Skin epidermis (tissue), 12 donors: ENCODE results near the gene CMC2.

Source experiments
- H3K27ac ChIP-seq, 21 experiments: fragments of 200-600 bp; sonication (generic) in 11 of 21; one replicate each; pipeline ENCODE4 v1.5.0; 2020; ENCODE audit warnings: mild to moderate bottlenecking in 3 of 21, inconsistent platforms in 2 of 21, moderate library complexity in 2 of 21
- H3K4me3 ChIP-seq, 7 experiments: fragments of 200-600 bp; sonication (generic) in 2 of 7; one replicate each; pipeline ENCODE4 v1.5.0; 2020; ENCODE audit warnings: inconsistent platforms in 2 of 7, mild to moderate bottlenecking in 2 of 7, moderate library complexity in 1 of 7

Gene CMC2

GRCh38 chr16:80984124-80984892 is 22.4 kb downstream of the CMC2 start:
- H3K4me3 ChIP-seq: no peak overlapping the region
- no peak overlapping the region for H3K27ac ChIP-seq

- Histone ChIP-seq H3K4me3 (no peak overlapping the region), H3K27ac (no peak overlapping the region)
These were observed 24.0 kb downstream of the CMC2 start for GRCh38 chr16:80982646-80983045.

- no peak overlapping the region for H3K27ac ChIP-seq
- H3K4me3 ChIP-seq: no peak overlapping the region
These were observed 25.6 kb downstream of the CMC2 start for GRCh38 chr16:80981103-80981502.

- H3K4me3 ChIP-seq: no peak overlapping the region
- no peak overlapping the region for H3K27ac ChIP-seq
These were observed 29.7 kb downstream of the CMC2 start for GRCh38 chr16:80976946-80977345.

- H3K27ac ChIP-seq: no peak overlapping the region
- no peak overlapping the region for H3K4me3 ChIP-seq
These were observed 31.9 kb downstream of the CMC2 start for GRCh38 chr16:80974649-80975376.

- Histone ChIP-seq H3K27ac (no peak overlapping the region), H3K4me3 (no peak overlapping the region)
These were observed 32.7 kb downstream of the CMC2 start for GRCh38 chr16:80973991-80974390.

- H3K4me3 ChIP-seq: no peak overlapping the region
- H3K27ac ChIP-seq: no peak overlapping the region
These were observed 34.1 kb downstream of the CMC2 start for GRCh38 chr16:80972611-80973010.

- Histone ChIP-seq H3K27ac (no peak overlapping the region), H3K4me3 (no peak overlapping the region)
These were observed 34.9 kb downstream of the CMC2 start for GRCh38 chr16:80971819-80972218.

GRCh38 chr16:80969114-80969484 is 37.6 kb downstream of the CMC2 start:
- H3K27ac ChIP-seq: no peak overlapping the region
- no peak overlapping the region for H3K4me3 ChIP-seq

- H3K27ac ChIP-seq: no peak overlapping the region
- H3K4me3 ChIP-seq: no peak overlapping the region
These were observed 38.1 kb downstream of the CMC2 start for GRCh38 chr16:80968386-80969113.

- no peak overlapping the region for H3K27ac ChIP-seq
- H3K4me3 ChIP-seq: no peak overlapping the region
These were observed 40.1 kb downstream of the CMC2 start for GRCh38 chr16:80966617-80967016.

GRCh38 chr16:80964351-80964750 is 42.3 kb downstream of the CMC2 start:
- Histone ChIP-seq H3K27ac (no peak overlapping the region), H3K4me3 (no peak overlapping the region)

- Histone ChIP-seq H3K4me3 (no peak overlapping the region), H3K27ac (no peak overlapping the region)
These were observed 43.8 kb downstream of the CMC2 start for GRCh38 chr16:80962879-80963278.

- Histone ChIP-seq H3K27ac (no peak overlapping the region), H3K4me3 (no peak overlapping the region)
These were observed 48.4 kb downstream of the CMC2 start for GRCh38 chr16:80958284-80958683.

- H3K27ac ChIP-seq: no peak overlapping the region
- H3K4me3 ChIP-seq: no peak overlapping the region
These were observed 51.7 kb downstream of the CMC2 start for GRCh38 chr16:80954985-80955384.

- Histone ChIP-seq H3K4me3 (no peak overlapping the region), H3K27ac (no peak overlapping the region)
These were observed 57.7 kb downstream of the CMC2 start for GRCh38 chr16:80948886-80949493.

- Histone ChIP-seq H3K4me3 (no peak overlapping the region), H3K27ac (no peak overlapping the region)
These were observed 58.7 kb downstream of the CMC2 start for GRCh38 chr16:80947708-80948625.

- H3K27ac ChIP-seq: no peak overlapping the region
- no peak overlapping the region for H3K4me3 ChIP-seq
These were observed 59.4 kb downstream of the CMC2 start for GRCh38 chr16:80947239-80947638.

- no peak overlapping the region for H3K27ac ChIP-seq
These were observed 60.2 kb downstream of the CMC2 start for GRCh38 chr16:80946481-80946880.

More at GRCh38 chr16:80946481-80946880, 60.2 kb downstream of the CMC2 start:
- H3K4me3 ChIP-seq: no peak overlapping the region
